KMS-11 (cell line): Measurements from ENCODE around the gene KIAA0319L.

Source experiments
- H2AFZ ChIP-seq: fragments of 200-600 bp; sonication (generic); 2 replicates; pipeline ENCODE4 v1.6.1; 2016; ENCODE audit warnings: antibody characterized with exemption, mixed run types, low read depth
- H3K27ac ChIP-seq: fragments of 200-600 bp; sonication (generic); 2 replicates; pipeline ENCODE4 v1.6.1; 2016; ENCODE audit warnings: mild to moderate bottlenecking, mixed run types
- H3K27me3 ChIP-seq: fragments of 200-600 bp; sonication (generic); 2 replicates; pipeline ENCODE4 v1.6.1; 2017; ENCODE audit warnings: mild to moderate bottlenecking, low read depth, mixed run types, moderate library complexity; ENCODE audit not compliant: insufficient read depth
- H3K36me3 ChIP-seq: fragments of 200-600 bp; sonication (generic); 2 replicates; pipeline ENCODE4 v1.6.1; 2017; ENCODE audit warnings: mild to moderate bottlenecking, mixed run types; ENCODE audit not compliant: insufficient read depth
- H3K4me1 ChIP-seq: fragments of 200-600 bp; sonication (generic); 2 replicates; pipeline ENCODE4 v1.6.1; 2016; ENCODE audit warnings: mild to moderate bottlenecking, low read depth, mixed run types; ENCODE audit not compliant: poor library complexity, severe bottlenecking
- H3K4me2 ChIP-seq: fragments of 200-600 bp; sonication (generic); 2 replicates; pipeline ENCODE4 v1.7.0; 2016; ENCODE audit warnings: mild to moderate bottlenecking, mixed run types
- H3K4me3 ChIP-seq: fragments of 200-600 bp; sonication (generic); IDR thresholded peaks from 2 replicates; pipeline ENCODE4 v1.6.1; 2017; ENCODE audit warnings: low read depth, low read length, mixed read lengths; ENCODE audit not compliant: insufficient read depth
- H3K79me2 ChIP-seq: fragments of 200-600 bp; sonication (generic); 2 replicates; pipeline ENCODE4 v1.6.1; 2016; ENCODE audit warnings: low read depth, mixed run types; ENCODE audit not compliant: insufficient read depth
- H3K9ac ChIP-seq: fragments of 200-600 bp; sonication (generic); 2 replicates; pipeline ENCODE4 v1.6.1; 2016; ENCODE audit warnings: mild to moderate bottlenecking, mixed run types
- H4K20me1 ChIP-seq: fragments of 200-600 bp; sonication (generic); 2 replicates; pipeline ENCODE4 v1.6.1; 2016; ENCODE audit warnings: mild to moderate bottlenecking, mixed run types; ENCODE audit not compliant: insufficient read depth
- TF ChIP-seq, protein P1 (sequence below): fragments of 200-600 bp; sonication (generic); conservative IDR thresholded peaks from 2 replicates; pipeline ENCODE4 v1.6.1; 2017; ENCODE audit warnings: low read depth, mild to moderate bottlenecking, antibody characterized with exemption, low read length, moderate library complexity, mixed read lengths

KIAA0319L gene

GRCh38 chr1:35557118-35557610 lies at the start of gene KIAA0319L:
TSS of gene KIAA0319L (minus strand) at chr1:35557403. CDS start at chr1:35554491, 2,912 bp downstream.
- peaks cover 18% of the 10 kb centered on the region for H3K4me1 ChIP-seq
- TF ChIP-seq, protein P1, sequence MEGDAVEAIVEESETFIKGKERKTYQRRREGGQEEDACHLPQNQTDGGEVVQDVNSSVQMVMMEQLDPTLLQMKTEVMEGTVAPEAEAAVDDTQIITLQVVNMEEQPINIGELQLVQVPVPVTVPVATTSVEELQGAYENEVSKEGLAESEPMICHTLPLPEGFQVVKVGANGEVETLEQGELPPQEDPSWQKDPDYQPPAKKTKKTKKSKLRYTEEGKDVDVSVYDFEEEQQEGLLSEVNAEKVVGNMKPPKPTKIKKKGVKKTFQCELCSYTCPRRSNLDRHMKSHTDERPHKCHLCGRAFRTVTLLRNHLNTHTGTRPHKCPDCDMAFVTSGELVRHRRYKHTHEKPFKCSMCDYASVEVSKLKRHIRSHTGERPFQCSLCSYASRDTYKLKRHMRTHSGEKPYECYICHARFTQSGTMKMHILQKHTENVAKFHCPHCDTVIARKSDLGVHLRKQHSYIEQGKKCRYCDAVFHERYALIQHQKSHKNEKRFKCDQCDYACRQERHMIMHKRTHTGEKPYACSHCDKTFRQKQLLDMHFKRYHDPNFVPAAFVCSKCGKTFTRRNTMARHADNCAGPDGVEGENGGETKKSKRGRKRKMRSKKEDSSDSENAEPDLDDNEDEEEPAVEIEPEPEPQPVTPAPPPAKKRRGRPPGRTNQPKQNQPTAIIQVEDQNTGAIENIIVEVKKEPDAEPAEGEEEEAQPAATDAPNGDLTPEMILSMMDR: no peak
- H3K36me3 ChIP-seq: no peaks in the 10 kb centered on the region
- H3K27me3 ChIP-seq: no peaks in the 10 kb centered on the region
- H3K79me2 ChIP-seq: peaks cover 26% of the 10 kb centered on the region; the same call in 1 of the 2 replicates
- H3K4me3 ChIP-seq: peak within 1 kb of the TSS; percentile 84
- peak within 1 kb of the TSS; percentile 77 for H3K27ac ChIP-seq
- no peaks in the 10 kb centered on the region for H4K20me1 ChIP-seq
- peak within 1 kb of the TSS; percentile 93 for H3K4me2 ChIP-seq
- peak within 1 kb of the TSS; percentile 93 for H3K9ac ChIP-seq
- H2AFZ ChIP-seq: peak within 1 kb of the TSS; percentile 88

- TF ChIP-seq, protein P1: no peak
These were observed 48.6 kb upstream of the KIAA0319L start for GRCh38 chr1:35605867-35606182.

DNA sequence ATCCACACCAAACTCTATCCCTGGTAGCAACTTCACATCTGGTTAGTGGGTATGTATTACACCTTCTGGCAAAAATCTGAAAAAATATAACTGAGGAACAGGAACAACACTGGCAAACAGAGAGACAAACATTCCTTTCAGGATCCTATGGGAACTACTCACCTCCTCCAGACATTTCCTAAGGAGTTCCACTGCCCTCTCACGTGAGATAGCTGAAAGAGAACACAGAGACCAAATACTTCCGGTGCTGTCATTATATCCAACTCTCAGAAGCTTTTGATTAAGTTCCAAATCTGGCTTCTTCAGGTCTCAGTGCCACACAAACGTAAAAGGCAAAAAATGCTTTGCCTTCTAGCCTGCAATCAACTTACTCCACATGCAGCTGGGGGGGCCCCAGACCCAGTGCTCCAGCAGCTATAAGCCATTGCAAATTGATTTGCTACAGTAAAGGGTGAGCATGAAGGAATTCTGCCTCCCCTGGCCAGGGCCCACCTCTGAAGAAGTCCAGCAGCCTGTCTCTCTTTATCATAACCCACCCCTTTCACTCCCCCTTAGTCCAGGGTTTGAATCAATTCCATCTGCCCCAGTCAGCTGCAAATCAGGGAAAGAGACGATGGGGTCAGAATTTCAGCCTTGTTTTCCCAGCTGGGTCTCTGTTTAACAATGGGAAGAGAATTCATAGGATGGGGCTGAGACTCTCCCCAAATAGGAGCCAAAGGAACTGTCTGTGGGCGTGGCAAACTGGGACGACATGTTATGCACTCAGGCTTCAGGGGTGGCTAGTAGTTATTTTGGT lies 48.1 kb upstream of the KIAA0319L start:
- Histone ChIP-seq H3K4me3 (no peak overlapping the region), H3K27me3 (no peaks in the 10 kb centered on the region), H3K4me1 (no peaks in the 10 kb centered on the region), H4K20me1 (peaks cover 13% of the 10 kb centered on the region; the same call in 1 of the 2 replicates), H3K79me2 (peaks cover 29% of the 10 kb centered on the region; the same call in 1 of the 2 replicates), H3K27ac (no peak overlapping the region), H3K36me3 (peaks cover 23% of the 10 kb centered on the region; the same call in 1 of the 2 replicates), H2AFZ (no peak overlapping the region), H3K4me2 (no peak overlapping the region), H3K9ac (no peak overlapping the region)
- TF ChIP-seq, protein P1: no peak

More at GRCh38 chr1:35605867-35606182, 48.6 kb upstream of the KIAA0319L start:
- peaks cover 13% of the 10 kb centered on the region; the same call in 1 of the 2 replicates for H4K20me1 ChIP-seq
- H3K4me2 ChIP-seq: no peak overlapping the region
- H3K27ac ChIP-seq: no peak overlapping the region
- H3K36me3 ChIP-seq: peaks cover 23% of the 10 kb centered on the region; the same call in 1 of the 2 replicates
- H2AFZ ChIP-seq: no peak overlapping the region
- no peak overlapping the region for H3K4me3 ChIP-seq
- H3K79me2 ChIP-seq: peaks cover 34% of the 10 kb centered on the region; the same call in 1 of the 2 replicates
- no peaks in the 10 kb centered on the region for H3K27me3 ChIP-seq
- no peak overlapping the region for H3K9ac ChIP-seq
- H3K4me1 ChIP-seq: no peaks in the 10 kb centered on the region

DNA sequence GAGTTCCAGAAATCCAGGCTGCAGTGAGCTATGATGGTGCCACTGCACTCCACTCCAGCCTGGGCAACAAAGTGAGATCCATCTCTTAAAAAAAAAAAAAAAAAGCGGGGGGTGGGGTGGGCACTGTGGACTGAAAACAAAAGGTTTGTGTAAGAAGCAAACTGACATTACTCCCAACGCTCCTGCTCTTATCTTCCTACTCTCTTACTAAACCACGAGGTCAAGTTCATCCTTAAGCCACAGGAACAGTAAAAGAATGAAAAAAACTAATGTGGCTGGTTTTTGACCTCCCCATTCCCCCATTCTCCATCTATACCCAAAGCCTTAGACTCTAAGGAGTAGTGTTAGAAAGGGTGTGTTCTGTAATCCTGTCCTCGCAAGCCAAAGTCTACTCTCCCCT lies 46.7 kb upstream of the KIAA0319L start:
- Histone ChIP-seq H3K9ac (no peak overlapping the region), H3K79me2 (peaks cover 23% of the 10 kb centered on the region; the same call in 1 of the 2 replicates), H3K4me3 (no peak overlapping the region), H3K27me3 (no peaks in the 10 kb centered on the region), H3K4me2 (no peak overlapping the region), H3K4me1 (no peaks in the 10 kb centered on the region), H3K27ac (no peak overlapping the region), H3K36me3 (peaks cover 21% of the 10 kb centered on the region; the same call in 1 of the 2 replicates), H4K20me1 (peaks cover 9% of the 10 kb centered on the region; the same call in 1 of the 2 replicates), H2AFZ (no peak overlapping the region)
- TF ChIP-seq, protein P1: no peak
